ENCODE measurements around the gene AXL. TPM values are rescaled to one million over a fixed set of nuclear protein-coding genes. Genes with fewer than 3 reads are reported as not detected.

AXL gene
- total RNA-seq, 1 donor from 2014 or later: 5.5 TPM

- peak overlapping the region; percentile 90 for H3K27ac Mint-ChIP-seq (ENCODE audit: unreplicated experiment)
- no peak for TF ChIP-seq CTCF (IDR thresholded peaks at IDR 0.05; ENCODE audit: unreplicated experiment)
- H3K36me3 Mint-ChIP-seq (ENCODE audit: low read depth, unreplicated experiment): peaks cover 82% of the 10 kb centered on the region
- no peaks in the 10 kb centered on the region for H3K27me3 Mint-ChIP-seq (ENCODE audit: unreplicated experiment)
- H3K4me1 Mint-ChIP-seq (ENCODE audit: unreplicated experiment): peaks cover 32% of the 10 kb centered on the region
- no peaks in the 10 kb centered on the region for H3K9me3 Mint-ChIP-seq (ENCODE audit: unreplicated experiment)
- DNase-seq (ENCODE audit: low spot score): no peak
- H3K4me3 Mint-ChIP-seq (ENCODE audit: unreplicated experiment): no peak overlapping the region
Observed at GRCh38 chr19:41296433-41296871, 77.4 kb downstream of the AXL start.

GRCh38 chr19:41297628-41298347, 78.8 kb downstream of the AXL start:
- DNase-seq (ENCODE audit: low spot score): no peak
- Mint-ChIP-seq H3K9me3 (ENCODE audit: unreplicated experiment) (no peaks in the 10 kb centered on the region), H3K4me3 (ENCODE audit: unreplicated experiment) (peak overlapping the region; percentile 9), H3K27me3 (ENCODE audit: unreplicated experiment) (no peaks in the 10 kb centered on the region), H3K27ac (ENCODE audit: unreplicated experiment) (peak overlapping the region; percentile 98), H3K36me3 (ENCODE audit: low read depth, unreplicated experiment) (peaks cover 83% of the 10 kb centered on the region), H3K4me1 (ENCODE audit: unreplicated experiment) (peaks cover 42% of the 10 kb centered on the region)
- no peak for TF ChIP-seq CTCF (IDR thresholded peaks at IDR 0.05; ENCODE audit: unreplicated experiment)

GRCh38 chr19:41298348-41298964, 79.4 kb downstream of the AXL start:
- peaks cover 83% of the 10 kb centered on the region for H3K36me3 Mint-ChIP-seq (ENCODE audit: low read depth, unreplicated experiment)
- peaks cover 45% of the 10 kb centered on the region for H3K4me1 Mint-ChIP-seq (ENCODE audit: unreplicated experiment)
- TF ChIP-seq CTCF (IDR thresholded peaks at IDR 0.05; ENCODE audit: unreplicated experiment): no peak
- peak overlapping the region; percentile 73 for H3K4me3 Mint-ChIP-seq (ENCODE audit: unreplicated experiment)
- peak overlapping the region; percentile 98 for H3K27ac Mint-ChIP-seq (ENCODE audit: unreplicated experiment)
- peak; percentile 52 for DNase-seq (ENCODE audit: low spot score)
- H3K27me3 Mint-ChIP-seq (ENCODE audit: unreplicated experiment): no peaks in the 10 kb centered on the region
- H3K9me3 Mint-ChIP-seq (ENCODE audit: unreplicated experiment): no peaks in the 10 kb centered on the region

- Mint-ChIP-seq H3K27ac (ENCODE audit: unreplicated experiment) (peak overlapping the region; percentile 98), H3K9me3 (ENCODE audit: unreplicated experiment) (no peaks in the 10 kb centered on the region), H3K4me1 (ENCODE audit: unreplicated experiment) (peaks cover 46% of the 10 kb centered on the region), H3K36me3 (ENCODE audit: low read depth, unreplicated experiment) (peaks cover 81% of the 10 kb centered on the region), H3K4me3 (ENCODE audit: unreplicated experiment) (peak overlapping the region; percentile 73), H3K27me3 (ENCODE audit: unreplicated experiment) (peaks cover under 1% of the 10 kb centered on the region)
- no peak for DNase-seq (ENCODE audit: low spot score)
- TF ChIP-seq CTCF (IDR thresholded peaks at IDR 0.05; ENCODE audit: unreplicated experiment): no peak
Observed at GRCh38 chr19:41299046-41299754, 80.2 kb downstream of the AXL start.
